NCI-H1092 treated with DMSO at 0.1 percent for 48 hours (cell line): Measurements from ENCODE around the gene RUNX2.

ENCODE experiments used
- DNase-seq: peaks from one replicate; lab custom pipeline; 2025; lab: John Stamatoyannopoulos, UW

The RUNX2 gene

DNA sequence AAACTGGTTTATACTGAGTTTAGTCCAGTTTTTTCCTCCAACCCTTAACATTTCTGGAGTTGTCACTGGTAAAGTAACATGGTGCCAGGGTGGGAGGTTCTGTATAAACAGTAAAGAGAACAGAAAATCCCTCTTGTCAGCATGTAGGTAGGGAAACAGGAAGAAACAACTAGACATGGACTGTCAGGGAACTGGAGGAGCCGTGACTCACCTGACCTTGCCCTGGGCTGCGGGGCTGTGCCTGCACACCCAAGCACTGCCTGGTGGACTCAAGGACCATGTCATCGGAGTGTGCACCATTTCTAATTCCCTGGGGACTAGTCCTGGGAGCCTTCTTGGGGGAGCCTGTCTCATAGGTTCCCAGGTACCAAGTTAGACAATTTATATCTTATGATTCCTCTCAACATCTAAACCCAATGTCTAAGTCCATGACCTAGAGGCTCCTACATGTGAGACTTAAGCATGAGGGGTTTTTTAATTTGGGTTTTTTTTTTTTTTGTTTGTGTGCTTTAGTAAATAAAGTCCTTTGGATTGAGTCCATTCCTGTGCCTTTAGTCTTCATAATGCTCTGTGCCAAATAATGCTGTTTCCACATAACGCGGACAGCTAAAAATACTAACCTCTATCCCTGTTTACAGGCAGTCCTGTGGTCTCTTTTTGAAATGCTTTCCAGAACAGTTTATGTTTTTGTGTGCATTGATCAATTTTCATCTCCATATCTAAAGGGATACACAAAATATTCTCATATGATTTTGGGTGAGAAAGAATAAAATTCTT lies 186.5 kb downstream of the RUNX2 start:
- DNase-seq, result no peak

DNA sequence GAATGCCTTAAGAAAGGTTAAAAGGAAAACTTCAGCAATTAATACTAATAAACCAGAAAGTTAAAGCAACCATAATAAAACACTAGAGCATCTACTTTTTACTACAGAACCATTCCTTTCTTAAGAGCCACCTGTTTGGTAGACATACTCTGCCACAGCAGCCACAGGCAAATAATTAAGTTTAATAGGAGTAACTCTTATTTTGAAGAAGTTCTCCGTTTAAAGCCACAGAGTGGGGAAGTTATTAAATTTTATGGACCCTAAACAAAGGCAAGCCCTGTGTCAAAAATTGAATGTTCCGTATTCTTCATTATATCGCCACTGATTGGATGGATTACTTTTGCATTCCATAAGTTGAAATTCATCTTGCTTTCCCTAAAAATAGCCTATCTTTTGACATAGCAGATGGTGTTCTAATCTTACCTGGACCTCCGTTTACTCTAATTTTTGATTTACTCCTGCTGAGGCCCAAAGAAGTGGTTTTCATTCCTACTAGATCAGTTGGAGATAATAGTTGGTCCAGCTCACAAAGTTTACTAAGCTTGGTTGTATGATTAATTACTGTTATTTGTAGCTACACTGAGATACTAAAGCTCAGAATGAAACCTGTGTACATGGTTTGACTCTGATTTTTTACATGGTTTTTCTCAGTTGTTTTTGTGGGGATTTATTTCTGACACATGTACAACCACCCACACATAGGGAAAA lies 190.0 kb downstream of the RUNX2 start:
- DNase-seq, result no peak

DNA sequence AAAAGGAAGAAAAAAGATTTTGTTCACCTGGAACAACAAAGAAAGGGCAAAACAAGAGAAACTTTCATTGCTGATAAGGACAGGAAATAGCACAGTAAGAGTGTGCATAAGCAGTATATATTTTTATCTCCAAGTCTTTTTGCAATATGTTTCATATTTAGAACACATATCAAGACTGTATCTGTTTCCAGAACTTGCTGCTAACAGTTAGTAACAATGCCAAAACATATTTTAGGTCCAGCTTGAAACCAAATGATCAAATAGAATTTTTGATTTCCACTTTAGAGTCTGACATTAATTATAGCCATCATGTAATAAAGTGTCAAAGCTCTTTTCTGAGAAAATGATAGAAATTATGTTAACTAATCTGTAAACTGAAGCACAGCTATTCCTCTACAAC lies 193.1 kb downstream of the RUNX2 start:
- DNase-seq, result no peak

DNA sequence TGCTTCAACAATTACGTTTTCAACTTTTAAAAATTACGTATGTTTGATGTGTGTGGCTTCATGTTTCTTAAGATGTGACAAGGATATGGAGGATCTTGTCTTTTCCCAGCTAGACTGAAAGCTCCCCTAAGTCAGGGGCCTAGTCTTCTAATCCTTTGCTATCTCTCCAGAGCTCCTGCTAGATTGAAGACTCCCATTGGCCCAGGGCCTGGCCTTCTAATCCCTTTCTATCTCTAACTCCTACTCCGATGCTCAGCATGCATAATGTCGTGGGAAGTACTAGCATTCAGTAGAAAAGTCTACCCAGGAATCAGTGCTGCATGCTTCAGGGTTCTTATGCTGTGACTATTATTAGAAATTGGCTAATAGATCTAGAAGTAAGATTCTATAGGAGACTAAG lies 194.4 kb downstream of the RUNX2 start:
- DNase-seq, result no peak

DNA sequence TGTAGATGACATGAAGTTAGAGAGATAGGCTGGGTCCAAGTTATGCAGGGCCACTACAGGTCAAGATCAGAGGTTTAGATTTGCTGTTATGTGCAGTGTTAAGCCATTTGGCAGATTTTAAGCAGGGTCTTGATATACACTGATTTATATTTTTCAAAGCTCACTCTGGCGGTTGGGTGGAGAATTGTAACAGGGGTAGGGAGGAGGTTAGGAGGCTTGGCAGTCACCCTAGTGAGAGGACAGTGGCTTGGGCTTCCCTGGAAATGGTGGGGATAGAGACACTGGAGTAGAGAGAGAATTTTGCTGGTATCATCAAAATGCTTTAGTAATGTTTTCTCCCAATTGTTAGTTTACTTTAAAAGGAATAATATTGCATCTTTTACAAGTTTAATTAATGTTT lies 199.1 kb downstream of the RUNX2 start:
- DNase-seq, result no peak

DNA sequence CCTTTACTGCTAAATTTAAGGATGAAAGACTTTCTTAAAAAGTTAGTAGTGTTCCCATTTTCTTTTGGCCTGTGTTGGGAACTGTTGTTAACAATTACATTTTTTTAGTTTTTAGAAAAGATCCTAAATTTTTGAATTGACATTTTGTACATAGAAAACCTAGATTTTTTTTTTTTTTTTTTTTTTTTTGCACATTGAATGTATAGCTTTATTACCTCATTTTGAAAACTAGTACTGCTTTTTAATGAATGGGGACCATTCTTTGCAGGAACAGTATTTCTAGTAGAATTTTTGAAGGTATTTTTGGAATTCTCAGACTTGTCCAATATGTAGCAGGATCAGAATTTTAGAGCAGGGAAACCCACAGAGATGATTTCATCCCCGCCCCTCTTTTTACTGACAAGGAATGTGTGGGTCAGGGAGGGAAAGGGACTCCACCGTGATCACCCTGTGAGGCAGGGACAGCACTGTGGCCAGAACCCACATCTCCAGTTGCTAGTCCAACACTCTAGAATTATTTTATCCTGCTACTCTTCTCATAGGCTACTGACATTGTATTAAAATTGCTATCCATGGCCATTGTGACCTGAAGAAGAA lies 204.0 kb downstream of the RUNX2 start:
- no peak for DNase-seq

DNA sequence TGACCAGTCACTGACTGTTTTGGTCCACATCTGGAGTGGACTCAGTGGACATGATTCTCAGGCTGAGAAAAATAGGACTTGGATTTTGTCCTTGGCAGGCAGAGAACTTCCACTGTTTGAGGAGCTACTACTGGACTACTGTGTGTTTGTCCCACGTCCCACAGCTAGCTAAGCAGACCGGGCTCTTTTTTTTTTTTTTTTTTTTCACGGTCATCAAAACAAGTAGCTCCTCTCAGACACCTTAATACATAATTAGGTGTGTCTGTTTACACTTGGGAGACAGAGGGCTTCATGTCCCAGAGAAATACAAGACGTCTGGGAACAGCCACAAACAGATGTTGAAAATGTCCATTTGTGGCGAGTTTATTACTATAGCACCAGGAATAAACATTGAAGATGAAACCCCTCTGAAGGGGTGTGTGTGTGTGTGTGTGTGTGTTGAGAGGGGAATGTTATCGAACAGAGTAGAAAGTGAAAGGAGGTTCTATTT lies 204.6 kb downstream of the RUNX2 start:
- DNase-seq, result no peak

DNA sequence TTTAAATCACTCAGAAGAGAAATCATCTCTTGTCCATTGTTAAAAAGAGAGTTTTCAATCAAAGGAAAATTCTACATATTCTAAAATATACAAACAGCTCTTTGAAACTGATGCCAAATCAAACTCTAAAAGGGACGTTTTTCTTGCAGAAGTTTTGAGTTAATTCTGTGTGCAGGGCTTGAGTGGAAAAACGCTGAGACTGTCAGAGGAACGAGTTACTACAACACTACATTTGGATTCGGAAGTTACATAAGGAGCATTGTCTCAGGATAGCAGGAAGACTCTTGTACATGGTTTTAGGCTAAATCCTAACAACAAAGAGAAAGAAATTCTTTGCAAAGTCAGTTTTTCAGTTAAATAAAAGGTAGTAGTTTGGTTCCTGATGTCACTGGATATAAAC lies 205.3 kb downstream of the RUNX2 start:
- DNase-seq, result no peak

DNA sequence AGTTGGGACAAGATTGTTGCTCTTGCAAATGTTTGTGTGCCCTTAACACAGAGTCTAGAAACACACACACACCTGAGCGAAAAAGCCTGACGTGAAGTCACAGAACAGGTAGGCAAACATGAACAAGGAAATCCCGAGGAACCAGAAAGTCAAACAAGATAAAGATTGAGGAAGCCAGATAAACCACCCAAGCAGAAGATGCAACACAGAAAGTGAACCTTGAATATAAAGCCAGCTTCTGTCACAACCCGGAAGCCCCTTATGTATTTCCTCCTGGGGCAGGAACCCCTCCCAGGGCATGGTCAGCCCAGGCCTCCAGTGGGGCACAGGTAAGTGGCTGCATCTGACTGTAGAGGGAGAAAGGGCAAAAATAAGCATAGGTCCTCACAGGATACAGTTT lies 207.8 kb downstream of the RUNX2 start:
- no peak for DNase-seq

DNA sequence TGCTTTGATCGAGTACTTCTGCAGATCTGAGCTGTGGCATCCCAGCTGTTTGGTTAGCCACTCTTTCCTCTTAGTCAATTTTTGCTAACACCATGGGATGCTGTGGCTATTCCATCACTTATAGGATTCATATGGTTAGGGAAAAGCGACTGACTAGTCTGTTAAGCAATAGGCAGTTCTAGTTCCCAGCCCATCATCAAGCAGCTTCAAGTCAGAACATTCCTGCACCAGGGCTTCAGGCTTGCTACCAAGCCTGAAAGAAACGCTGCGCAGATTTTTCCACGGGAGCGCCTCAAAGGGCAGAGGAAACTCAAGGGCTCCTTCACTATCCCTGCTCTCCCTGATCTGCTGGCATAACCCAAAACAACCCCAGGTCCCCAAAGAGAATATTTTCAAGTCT lies 209.4 kb downstream of the RUNX2 start:
- DNase-seq, result no peak

DNA sequence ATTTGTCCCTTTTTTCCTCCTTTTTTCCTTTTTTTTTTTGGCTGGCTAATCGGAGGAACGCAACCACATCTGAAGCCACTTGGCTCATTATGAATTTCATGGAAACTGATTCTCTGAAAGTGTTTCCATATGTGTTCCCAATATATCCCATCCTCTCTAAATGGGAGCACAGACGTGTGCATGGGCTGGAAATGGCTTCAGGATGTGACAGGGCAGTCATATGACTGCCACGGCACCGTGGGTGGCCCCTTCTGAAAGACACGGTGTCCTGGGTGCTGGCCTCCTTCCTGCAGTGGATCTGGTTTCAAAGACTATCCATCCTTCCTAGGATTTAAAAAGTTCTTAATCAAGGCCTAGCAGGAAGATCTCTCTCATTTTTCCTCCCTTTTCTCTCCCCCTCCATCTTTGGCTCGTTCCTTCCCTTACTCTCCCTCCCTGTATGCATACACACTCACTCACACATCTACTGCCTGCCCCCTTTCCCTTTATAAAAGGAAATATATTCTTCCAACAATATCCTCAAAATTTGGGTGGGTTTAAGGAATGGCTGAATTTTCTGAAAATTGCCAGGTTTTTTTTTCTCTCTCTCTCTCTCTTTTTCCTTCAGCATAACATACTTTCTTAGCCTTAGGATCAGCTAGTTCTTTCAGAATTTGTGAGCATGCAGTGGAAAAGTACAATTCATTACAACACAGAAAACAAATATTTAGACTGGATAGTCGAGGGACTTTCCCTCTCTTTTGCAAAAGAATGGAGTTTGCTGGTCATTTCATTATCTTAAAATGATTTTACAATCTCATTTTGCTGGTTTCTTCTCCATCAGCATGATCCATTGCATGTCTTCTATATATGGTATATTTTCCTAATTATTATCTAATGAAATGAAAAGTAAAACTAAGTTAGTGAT lies 210.8 kb downstream of the RUNX2 start:
- DNase-seq, result no peak

DNA sequence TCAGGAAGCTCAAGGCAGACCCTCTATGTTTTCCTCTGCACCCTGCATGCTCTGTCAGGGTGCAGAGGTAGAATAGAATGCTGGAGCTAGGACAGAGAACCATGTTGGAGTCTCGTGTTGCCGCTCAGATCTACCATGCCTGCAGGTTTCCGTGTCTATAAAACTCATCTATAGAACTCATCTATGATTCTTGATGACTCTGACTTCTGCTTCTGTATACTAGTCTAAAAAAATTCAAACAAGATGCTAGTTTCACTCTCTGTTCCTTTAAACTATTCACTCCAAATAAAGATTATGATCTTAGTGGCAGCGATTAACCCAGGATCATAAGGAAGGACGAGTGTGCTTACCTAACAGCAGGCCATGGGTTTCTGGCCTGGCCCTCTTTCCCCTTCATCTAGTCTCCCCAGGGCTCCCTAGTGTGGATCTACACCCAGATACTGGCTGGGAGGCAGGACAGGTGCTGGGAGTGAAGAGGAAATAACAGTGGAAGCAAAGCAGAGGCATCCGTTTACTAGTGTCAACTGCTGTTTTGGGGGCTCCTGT lies 212.3 kb downstream of the RUNX2 start:
- no peak for DNase-seq

DNA sequence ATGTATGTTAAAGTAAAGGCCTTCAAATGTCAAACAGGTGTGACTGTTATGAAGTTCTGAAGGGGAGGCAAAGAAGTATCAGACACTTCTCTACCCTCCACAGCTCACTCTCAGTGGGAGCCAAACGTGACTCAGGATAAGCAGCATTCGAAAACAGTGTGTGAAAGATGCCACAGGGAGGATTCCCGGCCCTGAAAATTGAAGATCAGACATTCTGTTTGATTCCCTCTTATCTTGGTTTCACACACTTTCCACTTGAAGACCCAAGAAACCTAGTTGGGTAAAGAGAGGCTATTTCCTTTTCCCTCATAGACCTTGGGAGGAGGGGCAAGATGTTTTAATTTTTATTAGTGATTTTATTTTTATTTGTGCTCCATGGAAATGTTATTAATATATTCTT lies 213.8 kb downstream of the RUNX2 start:
- DNase-seq, result no peak

DNA sequence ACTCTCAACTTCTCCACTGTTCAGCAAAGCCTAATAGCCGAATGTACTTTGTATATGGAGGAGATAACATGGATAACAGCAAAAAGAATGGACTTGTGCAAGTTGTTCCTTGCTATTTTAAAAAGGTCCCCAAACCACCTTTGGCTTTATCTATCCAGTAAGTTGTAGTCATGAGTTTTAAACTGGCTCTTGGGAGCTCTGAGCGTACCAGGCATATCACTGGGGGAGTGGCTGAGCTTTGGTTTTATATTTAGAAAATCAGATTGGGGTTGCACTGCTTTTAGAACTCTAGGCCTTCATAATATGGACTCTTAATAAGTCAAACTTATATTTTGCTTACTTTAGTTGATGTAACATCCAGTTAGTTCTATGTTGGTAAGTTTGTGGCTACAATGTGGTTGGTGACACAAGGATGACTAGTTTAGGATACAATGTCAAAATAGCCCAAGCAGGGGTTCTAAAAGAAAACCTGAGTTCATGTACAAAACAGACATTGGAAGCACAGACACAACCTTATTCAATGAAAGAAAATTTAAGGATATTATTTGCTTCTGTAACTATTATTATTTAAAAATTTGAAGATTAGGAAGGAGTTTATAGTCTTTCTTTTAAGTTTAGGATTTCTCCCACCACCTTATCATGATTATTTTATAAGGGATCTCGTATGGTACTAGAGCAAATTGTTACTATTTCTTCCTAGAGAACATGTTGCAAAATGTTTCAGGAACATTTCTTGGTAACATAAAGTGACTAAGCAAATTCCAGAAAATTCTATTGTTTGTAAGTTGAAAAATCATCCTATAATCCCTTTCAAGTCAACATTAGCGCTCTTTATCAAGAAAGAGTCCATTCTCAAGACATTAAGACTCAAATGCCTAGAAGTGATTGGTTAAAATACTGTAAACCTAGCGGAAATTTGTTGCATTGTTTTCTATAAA lies 215.4 kb downstream of the RUNX2 start:
- DNase-seq, result no peak

DNA sequence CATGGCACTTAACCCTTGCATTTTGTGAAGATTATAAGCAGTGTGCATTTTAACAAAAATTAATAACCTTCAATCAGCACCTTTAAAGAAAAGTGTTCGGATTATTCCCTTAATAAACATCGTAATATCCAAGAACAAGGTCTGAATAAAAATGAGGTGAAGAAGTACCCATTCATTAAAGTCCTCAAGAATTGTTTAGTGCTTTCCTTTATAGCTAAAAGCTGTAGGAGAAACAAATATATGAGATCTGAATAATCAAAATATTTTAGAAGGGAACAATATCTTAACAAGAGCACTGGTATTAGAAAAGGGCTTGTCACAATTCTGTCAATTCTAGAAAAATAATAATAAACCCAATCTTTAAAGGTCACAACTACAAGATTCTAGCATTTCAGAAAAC lies 217.3 kb downstream of the RUNX2 start:
- no peak for DNase-seq

DNA sequence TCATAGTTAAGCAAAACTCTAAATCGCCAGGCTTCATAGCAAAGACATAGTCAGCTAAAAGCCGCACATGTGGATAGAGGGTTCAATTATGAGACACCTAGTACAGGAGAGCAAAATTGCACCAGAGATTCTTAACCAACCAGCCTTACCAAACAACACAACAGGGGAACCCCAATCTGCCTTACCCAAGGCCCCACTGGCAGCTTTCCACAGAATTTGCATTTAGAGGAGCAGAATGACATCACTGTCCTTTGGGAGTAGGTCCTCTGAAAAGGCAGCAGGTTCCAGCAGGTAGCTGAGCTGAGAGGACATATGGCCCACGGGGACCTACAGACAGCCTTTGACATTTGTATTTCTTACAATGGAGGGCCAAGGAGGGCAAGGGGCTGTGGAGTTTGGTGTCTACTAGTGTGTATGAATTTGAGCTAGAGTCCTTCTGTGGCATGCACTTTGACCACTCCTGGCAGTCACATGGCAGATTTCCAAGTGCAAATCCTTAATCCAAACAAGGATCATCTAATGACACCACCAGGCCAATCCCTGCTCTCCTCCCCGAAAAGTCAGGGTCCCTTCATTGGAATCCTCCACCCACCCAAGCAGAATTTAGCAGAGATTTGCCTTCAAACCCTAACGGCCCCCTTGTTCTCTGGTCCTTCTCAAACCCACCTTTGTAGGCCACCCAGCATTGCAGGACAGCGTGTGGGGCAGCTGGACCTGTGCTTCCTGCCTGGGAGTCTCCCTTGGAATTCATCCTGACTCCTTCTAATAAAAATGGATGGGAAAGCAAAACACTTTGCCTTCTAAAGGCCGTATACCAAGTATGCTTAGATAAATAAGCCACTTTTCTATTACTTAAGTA lies 220.8 kb downstream of the RUNX2 start:
- DNase-seq, result no peak

DNA sequence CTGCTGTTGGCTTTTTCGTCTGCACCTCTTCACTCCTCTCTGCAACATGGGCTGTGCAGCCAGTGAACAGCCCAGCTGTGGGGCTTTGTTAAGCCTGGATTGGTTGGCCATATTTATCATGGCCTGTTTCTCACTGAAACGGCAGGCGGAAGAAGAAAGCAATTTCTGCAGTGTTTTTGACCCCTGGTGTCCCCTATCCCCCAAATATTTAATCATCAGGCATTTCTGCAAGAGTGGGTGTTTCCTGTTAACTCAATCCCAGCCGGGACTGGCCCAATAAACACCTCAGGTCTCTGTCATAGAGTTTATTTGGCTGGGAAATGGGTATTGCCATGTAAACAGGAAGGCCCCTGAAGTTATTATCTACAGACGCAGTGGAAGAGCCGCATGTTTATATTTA lies 224.4 kb downstream of the RUNX2 start:
- DNase-seq, result no peak

DNA sequence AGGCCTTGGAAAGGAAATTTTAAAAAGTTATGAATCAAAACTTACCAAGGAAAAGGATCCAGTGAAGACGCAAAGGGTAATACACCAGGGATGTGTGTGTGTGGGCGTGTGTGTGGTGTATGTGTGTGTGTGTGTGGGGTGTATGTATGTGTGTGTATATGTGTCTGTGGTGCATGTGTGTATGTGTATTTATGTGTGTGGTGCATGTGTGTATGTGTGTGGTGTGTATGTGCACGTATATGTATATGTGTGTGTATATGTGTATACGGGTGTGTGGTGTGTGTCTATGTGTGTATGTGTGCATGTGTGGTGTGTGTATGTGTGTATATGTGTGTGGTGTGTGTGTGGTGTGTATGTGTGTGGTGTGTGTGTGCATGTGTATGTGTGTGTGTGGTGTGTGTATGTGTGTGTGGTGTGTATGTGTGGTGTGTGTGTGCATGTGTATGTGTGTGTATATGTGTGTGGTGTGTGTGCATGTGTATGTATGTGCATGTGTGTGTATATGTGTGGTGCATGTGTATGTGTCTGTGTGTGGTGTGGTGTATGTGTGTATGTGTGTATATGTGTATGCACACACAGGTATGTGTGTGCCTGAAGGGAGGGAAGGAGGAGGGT lies 225.7 kb downstream of the RUNX2 start:
- DNase-seq, result no peak

DNA sequence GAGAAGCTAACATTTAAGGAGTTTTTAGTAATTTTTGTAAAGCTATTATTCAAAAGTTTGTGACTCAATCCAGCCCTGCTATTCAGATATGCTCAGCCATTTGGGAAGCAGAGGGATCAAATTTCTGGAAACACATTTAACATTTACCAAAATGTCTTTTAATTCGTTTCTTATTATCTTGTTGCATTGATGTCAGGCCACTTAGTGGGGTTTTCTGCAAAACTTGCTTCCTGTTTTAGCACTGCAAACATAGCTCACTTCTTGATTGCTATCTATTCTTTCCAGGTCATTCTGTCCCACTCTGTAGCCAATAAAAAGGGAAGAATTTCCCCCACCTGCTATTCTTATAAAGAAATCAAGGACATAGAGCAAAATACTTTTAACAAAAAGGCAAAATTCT lies 226.5 kb downstream of the RUNX2 start:
- no peak for DNase-seq
